Left lung (tissue), 10 donors: Measurements from ENCODE around the gene COL10A1. TPM values are rescaled to one million over a fixed set of nuclear protein-coding genes. Genes with fewer than 3 reads are reported as not detected.

Source experiments
- ATAC-seq: fragments of 200-7000 bp; cut with Tn5 transposase; one replicate; pipeline ENCODE4 v1.9.1; 2020; ENCODE audit warnings: moderate library complexity
- DNase-seq, 4 donors: peaks; one replicate each; pipeline ENCODE4 v3.0.0-alpha.2; 2013 to 2020
- H3K27ac ChIP-seq, 2 donors: fragments of 200-600 bp; sonication (generic) in 1 of 2; one replicate each; pipeline versions ENCODE4 v1.5.0 to v1.8.0; 2020 to 2021
- H3K27me3 ChIP-seq, 2 donors: fragments of 200-600 bp; sonication (generic) in 1 of 2; one replicate each; pipeline versions ENCODE4 v1.5.0 to v1.8.0; 2020 to 2021
- H3K36me3 ChIP-seq, 2 donors: fragments of 200-600 bp; sonication (generic) in 1 of 2; one replicate each; pipeline versions ENCODE4 v1.5.0 to v1.8.0; 2020 to 2021
- H3K4me1 ChIP-seq, 2 donors: fragments of 200-600 bp; one replicate each; pipeline ENCODE4 v1.8.0; 2021
- H3K4me3 ChIP-seq, 2 donors: fragments of 200-600 bp; sonication (generic) in 1 of 2; one replicate each; pipeline versions ENCODE4 v1.5.0 to v1.8.0; 2020 to 2021; ENCODE audit warnings: mild to moderate bottlenecking in 1 of 2
- H3K9me3 ChIP-seq, 2 donors: fragments of 200-600 bp; sonication (generic) in 1 of 2; one replicate each; pipeline versions ENCODE4 v1.5.0 to v1.8.0; 2020 to 2021
- intact Hi-C, 2 donors: fragments of 100-400 bp; cut with DNase I; formaldehyde crosslinking; loops; one replicate each; pipeline versions ENCODE4 v1.11.2 to v1.14.2; 2022
- polyA plus RNA-seq, 6 donors: library from polyadenylated mRNA; unstranded; fragments of 120-200 nt; gene quantifications; one replicate each; pipeline ENCODE4 v1.2.1, GENCODE V29; 2013; ENCODE audit not compliant: insufficient read length in 6 of 6
- total RNA-seq, 2 donors: library from RNA; stranded (reverse); fragmentation: NEBNext Ultra II Directional; extraction: Animal tissue kit (Norgen Biotek cat#: 25700); gene quantifications; one replicate each; pipeline ENCODE4 v1.2.1, GENCODE V29; 2021
- TF ChIP-seq, protein P1 (sequence below), 2 donors: fragments of 200-600 bp; sonication (generic) in 1 of 2; IDR thresholded peaks; one replicate each; pipeline versions ENCODE4 v1.5.0 to v1.8.0; 2021; ENCODE audit warnings: antibody characterized with exemption in 2 of 2
- donor health status: DM: no; HTN: yes; CAD: no.
- donor health status: DM: no; HTN: no; CAD: no.

Gene COL10A1
- total and polyA plus RNA-seq, 8 donors: 0.18 to 26.6 (median 0.32) TPM; not detected in 1

DNA sequence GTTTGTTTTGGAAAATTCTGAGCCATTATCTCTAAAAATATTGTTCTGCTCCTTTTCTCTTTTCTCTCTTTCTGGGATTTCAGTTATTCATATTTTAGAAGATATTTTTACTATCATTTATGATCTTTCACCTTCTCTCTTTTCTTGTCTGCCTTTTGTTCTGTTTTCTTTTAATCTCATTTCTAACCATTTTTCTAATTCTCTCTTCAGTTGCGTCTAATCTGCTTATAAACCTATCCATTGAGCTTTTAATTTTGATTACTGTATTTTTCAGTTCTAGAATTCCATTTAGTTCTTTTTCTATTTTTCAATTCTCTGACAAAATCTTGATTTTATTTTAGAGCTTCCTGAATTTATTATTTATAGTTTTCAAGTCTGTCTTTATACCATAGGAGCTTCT lies 42.2 kb upstream of the COL10A1 start:
- TF ChIP-seq, protein P1, sequence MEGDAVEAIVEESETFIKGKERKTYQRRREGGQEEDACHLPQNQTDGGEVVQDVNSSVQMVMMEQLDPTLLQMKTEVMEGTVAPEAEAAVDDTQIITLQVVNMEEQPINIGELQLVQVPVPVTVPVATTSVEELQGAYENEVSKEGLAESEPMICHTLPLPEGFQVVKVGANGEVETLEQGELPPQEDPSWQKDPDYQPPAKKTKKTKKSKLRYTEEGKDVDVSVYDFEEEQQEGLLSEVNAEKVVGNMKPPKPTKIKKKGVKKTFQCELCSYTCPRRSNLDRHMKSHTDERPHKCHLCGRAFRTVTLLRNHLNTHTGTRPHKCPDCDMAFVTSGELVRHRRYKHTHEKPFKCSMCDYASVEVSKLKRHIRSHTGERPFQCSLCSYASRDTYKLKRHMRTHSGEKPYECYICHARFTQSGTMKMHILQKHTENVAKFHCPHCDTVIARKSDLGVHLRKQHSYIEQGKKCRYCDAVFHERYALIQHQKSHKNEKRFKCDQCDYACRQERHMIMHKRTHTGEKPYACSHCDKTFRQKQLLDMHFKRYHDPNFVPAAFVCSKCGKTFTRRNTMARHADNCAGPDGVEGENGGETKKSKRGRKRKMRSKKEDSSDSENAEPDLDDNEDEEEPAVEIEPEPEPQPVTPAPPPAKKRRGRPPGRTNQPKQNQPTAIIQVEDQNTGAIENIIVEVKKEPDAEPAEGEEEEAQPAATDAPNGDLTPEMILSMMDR (IDR thresholded peaks at IDR 0.05): no peak
- H3K4me3 ChIP-seq: no peak overlapping the region
- no peaks in the 10 kb centered on the region for H3K27me3 ChIP-seq
- peaks cover 0 to under 1% of the 10 kb centered on the region in 2 donors for H3K36me3 ChIP-seq
- no peak overlapping the region for H3K27ac ChIP-seq
- intact Hi-C loops: no loop called here
- no peak for DNase-seq
- H3K9me3 ChIP-seq: peaks cover 0 to 14% of the 10 kb centered on the region in 2 donors
- no peaks in the 10 kb centered on the region for H3K4me1 ChIP-seq
- no peak for ATAC-seq

DNA sequence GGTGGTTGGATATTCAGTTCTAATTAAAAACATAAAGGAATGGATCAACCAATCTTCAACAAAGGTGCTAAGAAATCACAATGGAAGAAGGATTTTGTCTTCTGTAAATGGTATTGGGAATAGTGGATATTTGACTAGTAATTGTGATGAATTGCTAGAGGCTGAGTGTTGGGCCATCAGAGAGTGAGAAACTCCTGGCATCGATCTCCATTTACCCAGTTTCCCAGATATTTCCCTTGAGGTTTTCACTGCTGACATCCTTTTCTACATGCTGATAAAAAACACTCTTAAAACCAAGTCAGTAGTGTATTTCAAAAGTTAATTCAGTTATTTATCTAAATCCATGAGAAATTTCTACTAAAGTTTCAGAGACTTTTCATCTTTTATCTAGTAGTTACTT lies 40.4 kb upstream of the COL10A1 start:
- ATAC-seq: no peak
- peaks cover 0 to 14% of the 10 kb centered on the region in 2 donors for H3K9me3 ChIP-seq
- DNase-seq: no peak
- no peaks in the 10 kb centered on the region for H3K4me1 ChIP-seq
- H3K36me3 ChIP-seq: no peaks in the 10 kb centered on the region
- no peaks in the 10 kb centered on the region for H3K27me3 ChIP-seq
- intact Hi-C loops: no loop called here
- H3K27ac ChIP-seq: no peak overlapping the region
- TF ChIP-seq, protein P1 (IDR thresholded peaks at IDR 0.05): no peak
- H3K4me3 ChIP-seq: no peak overlapping the region

DNA sequence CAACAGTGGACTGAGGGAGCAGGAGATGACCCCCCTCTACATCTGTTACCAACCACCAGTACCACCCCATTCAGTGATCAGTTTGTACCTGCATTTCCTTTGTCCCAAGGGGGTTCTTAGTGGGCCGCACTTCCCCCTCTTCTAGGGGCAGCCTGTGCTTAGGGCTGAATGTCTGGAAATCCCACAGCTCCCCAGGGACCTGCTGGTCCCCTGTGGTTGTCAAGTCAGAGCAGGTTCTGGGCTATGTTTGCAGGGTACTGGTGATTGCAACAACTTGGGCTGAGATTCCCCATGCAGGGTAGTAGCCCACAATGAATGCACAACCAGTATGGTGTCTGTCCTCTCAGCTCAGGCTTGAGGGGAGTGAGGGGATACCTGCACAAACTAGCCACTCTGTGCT lies 39.7 kb upstream of the COL10A1 start:
- DNase-seq: no peak
- no peaks in the 10 kb centered on the region for H3K27me3 ChIP-seq
- H3K4me3 ChIP-seq: no peak overlapping the region
- ATAC-seq: no peak
- H3K36me3 ChIP-seq: no peaks in the 10 kb centered on the region
- TF ChIP-seq, protein P1 (IDR thresholded peaks at IDR 0.05): no peak
- peaks cover 0 to 14% of the 10 kb centered on the region in 2 donors for H3K9me3 ChIP-seq
- H3K4me1 ChIP-seq: no peaks in the 10 kb centered on the region
- no peak overlapping the region for H3K27ac ChIP-seq
- intact Hi-C loops: no loop called here

DNA sequence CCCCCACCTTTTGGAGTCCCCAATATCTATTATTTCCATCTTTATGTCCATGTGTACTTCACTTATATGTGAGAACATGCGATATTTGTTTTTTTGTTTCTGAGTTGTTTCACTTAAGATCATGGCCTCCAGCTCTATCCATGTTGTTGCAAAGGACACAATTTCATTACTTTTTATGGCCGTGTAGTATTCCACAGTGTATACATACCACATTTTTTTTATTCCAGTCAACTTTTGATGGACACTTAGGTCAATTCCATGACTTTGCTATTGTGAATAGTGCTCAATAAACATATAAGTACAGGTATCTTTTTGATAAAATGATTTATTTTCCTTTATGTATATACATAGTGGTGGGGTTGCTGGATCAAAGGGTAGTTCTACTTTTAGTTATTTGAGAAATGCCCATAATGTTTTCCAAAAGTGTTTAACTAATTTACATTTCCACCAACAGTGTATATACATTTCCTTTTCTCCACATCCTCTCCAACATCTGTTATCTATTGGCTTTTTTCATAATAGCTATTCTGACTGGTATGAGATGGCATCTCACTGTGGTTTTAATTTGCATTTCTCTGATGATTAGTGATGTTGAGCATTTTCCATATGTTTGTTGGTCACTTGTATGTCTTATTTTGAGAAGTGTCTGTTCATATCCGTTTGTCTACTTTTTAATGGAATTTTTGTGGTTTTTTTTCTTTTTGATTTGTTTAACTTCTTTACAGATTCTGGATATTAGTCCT lies 34.0 kb upstream of the COL10A1 start:
- TF ChIP-seq, protein P1 (IDR thresholded peaks at IDR 0.05): no peak
- Histone ChIP-seq H3K27ac (no peak overlapping the region), H3K4me3 (no peak overlapping the region), H3K36me3 (no peaks in the 10 kb centered on the region), H3K4me1 (no peaks in the 10 kb centered on the region), H3K27me3 (no peaks in the 10 kb centered on the region), H3K9me3 (no peaks in the 10 kb centered on the region)
- DNase-seq (no peak), ATAC-seq (no peak)
- intact Hi-C loops: no loop called here

DNA sequence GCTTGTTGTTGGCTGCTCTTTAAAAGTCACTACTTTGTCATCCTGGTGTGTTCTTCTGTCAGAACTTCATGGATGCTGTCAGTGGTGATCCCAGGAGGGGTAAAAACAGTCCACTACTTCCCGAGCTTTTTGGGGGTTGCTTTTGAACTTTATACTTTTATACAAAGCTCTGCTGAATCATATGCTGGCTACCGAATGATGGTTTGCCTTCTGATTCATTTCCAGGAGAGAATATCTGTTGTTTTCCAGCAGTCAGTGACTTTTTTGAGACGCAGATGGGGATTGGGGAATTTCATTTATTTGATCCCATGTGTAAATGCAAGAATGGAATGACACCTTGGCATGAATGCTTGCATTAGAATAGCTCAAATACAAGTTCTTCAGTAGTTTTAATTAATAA lies 32.7 kb upstream of the COL10A1 start:
- no peaks in the 10 kb centered on the region for H3K4me1 ChIP-seq
- no peaks in the 10 kb centered on the region for H3K27me3 ChIP-seq
- ATAC-seq (no peak), DNase-seq (no peak)
- no peaks in the 10 kb centered on the region for H3K9me3 ChIP-seq
- intact Hi-C loops: no loop called here
- TF ChIP-seq, protein P1 (IDR thresholded peaks at IDR 0.05): no peak
- no peak overlapping the region for H3K4me3 ChIP-seq
- no peak overlapping the region for H3K27ac ChIP-seq
- H3K36me3 ChIP-seq: no peaks in the 10 kb centered on the region
